ENCODE measurements around the gene PRKN.

GRCh38 chr6:161694995-161695394 is 1032.6 kb downstream of the PRKN start:
- TF ChIP-seq, protein P1, sequence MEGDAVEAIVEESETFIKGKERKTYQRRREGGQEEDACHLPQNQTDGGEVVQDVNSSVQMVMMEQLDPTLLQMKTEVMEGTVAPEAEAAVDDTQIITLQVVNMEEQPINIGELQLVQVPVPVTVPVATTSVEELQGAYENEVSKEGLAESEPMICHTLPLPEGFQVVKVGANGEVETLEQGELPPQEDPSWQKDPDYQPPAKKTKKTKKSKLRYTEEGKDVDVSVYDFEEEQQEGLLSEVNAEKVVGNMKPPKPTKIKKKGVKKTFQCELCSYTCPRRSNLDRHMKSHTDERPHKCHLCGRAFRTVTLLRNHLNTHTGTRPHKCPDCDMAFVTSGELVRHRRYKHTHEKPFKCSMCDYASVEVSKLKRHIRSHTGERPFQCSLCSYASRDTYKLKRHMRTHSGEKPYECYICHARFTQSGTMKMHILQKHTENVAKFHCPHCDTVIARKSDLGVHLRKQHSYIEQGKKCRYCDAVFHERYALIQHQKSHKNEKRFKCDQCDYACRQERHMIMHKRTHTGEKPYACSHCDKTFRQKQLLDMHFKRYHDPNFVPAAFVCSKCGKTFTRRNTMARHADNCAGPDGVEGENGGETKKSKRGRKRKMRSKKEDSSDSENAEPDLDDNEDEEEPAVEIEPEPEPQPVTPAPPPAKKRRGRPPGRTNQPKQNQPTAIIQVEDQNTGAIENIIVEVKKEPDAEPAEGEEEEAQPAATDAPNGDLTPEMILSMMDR (IDR thresholded peaks at IDR 0.05) = peak in 3 of 6 experiments; percentile 8 to 37 (median 35)
- TF ChIP-seq POLR2A (IDR thresholded peaks at IDR 0.05) = no peak
